Stimulated activated CD4-positive, alpha-beta T cell treated with anti-CD3 and anti-CD28 coated beads, TNF-alpha, amount 100 ng/mL, for 48 hours (primary cell): ENCODE results near the gene ASB18.

Experiments used
- DNase-seq, 3 donors: peaks; one replicate each; pipeline ENCODE4 v3.0.0-alpha.2; 2020; ENCODE audit warnings: low read depth in 3 of 3

ASB18 gene

DNA sequence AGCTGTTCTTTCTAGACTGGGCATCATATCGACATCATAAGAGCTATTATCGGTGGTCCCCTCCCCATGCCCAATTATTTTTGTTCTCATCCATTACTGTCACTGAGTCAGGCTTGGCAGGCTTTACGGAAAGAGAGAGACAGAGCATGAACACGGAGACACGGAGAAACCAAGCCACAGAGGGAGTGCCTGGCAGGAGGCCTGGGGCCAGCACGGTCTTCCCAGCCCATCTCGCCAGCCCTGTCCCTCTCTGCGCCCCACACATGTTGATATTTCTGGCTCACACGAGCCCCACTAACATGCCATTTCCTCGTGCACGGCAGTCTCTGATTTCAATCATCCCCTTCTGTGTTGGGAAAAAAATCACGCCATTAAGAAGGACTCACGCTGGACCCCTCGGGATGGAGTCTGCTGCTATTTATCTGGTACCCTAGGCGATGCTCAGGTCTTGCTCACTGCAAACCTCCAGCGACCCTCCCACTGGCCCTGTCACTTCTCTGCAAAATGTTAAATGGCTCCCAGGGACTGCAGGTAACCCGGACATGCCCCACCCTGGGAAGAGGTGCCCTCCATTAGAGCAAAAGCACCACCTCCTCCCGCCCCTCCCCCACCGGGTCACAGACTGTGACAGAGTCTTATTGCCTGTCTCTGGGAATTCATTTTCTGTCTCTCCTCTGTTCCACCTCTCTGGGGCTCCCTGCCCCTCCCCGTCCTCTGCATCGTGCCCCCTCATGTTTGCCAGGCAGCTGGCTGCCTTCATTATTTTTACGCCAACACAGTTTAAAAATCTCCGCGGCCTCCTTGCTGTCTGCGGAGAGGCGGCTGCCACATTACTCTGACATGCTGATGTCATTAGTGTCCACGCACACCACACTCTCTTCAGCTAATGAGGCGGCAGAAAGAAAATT is 55.9 kb downstream of the ASB18 start:
- no peak for DNase-seq

DNA sequence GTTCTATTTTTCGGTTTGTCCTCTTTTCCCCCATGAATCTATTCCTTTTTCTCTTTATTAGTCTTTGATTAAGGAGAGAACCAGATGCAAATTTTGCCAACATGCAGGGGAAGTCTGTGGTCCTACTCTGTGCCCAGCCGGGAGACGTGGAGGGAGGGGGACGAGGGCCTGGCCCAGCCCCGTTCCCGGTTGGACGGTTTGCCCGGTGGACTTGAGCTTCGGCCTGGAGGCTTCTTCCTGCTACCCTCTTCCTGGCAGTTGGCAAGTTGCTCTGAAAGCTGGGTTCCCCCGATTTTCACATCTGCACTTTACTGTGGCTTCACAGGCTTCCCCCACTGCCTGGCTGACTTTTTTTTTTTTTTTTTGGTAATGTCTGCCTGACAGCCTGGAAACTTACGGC is 56.7 kb downstream of the ASB18 start:
- no peak for DNase-seq

DNA sequence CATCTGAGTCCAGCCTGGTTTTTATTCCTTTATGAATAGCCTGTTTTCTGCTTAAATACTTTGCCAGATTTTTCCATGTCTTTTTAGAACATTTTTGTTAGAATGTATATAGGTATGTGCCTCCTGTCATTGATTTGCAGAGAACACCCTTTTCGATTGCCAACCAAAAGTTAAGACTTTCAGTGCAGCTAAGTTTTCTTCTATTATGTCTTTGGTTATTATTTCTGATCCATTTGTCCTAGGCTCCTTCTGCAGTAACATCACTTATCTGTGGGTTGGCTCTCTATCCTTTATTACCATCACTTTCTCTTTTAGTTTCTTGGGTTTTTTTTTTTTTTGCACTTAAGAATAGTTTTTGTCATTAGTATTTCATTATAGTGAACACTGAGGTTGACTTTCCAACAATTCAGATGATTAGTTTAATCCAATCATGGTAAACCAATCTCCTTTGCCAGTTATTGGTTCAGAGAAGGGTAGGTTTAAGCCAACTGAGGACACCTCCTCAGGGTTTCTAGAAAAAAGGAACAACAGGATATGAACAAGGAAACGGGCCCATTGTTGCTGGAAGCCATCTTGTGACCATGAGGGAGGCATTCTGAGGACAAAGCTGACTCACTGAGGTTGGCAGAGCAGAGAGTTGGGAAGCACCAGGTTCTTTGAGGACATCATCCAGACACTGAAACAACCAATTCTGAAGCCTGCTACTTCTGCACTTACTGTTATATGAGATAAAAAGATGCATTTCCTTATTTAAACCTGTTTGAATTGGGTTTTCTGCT is 58.1 kb downstream of the ASB18 start:
- DNase-seq, result no peak

GRCh38 chr2:236204953-236205352 is 59.3 kb downstream of the ASB18 start:
- DNase-seq, result no peak

GRCh38 chr2:236200378-236200777 is 63.8 kb downstream of the ASB18 start:
- DNase-seq, result no peak

- DNase-seq, result no peak
Observed at GRCh38 chr2:236196366-236196765, 67.8 kb downstream of the ASB18 start.

DNA sequence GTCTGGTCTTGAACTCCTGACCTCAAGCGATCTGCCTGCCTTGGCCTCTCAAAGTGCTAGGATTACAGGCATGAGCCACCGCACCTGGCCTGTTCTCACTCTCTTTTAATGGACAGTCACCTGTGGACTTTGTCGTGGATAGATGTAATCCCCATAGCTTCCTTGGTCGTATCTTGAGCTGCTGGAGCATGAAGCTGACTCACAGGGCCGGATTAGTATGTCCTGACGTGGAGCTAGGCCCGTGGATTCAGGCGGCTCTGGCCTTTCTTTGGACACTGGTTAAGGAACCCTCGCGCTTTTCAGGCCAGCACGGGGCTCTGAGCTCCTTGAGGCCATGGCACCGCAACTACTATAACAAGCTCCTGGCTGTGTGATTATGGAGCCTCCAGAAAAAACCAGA is 68.5 kb downstream of the ASB18 start:
- no peak for DNase-seq

DNA sequence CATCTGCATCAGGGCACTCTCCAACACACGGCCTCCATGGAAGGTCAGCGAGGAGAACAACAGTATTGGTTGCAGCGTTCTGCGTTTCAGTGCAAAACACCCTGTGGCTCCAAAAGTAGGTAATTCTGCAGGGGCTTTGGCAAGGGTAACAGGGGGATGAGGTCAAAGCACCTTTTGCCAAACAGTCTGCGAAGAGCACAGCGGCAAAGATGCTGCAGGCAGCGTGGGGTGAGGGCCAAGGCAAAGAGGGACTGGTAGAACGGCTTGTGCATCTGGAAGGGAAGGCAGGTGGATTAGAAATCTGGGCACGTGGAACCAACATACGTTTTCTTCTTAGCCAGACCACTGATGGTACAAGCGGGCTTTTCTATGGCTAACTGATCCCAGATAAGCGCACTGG is 69.4 kb downstream of the ASB18 start:
- no peak for DNase-seq

GRCh38 chr2:236193026-236193425 is 71.2 kb downstream of the ASB18 start:
- DNase-seq, result no peak

GRCh38 chr2:236190674-236191073 is 73.5 kb downstream of the ASB18 start:
- no peak for DNase-seq

- no peak for DNase-seq
Observed at GRCh38 chr2:236184701-236185100, 79.5 kb downstream of the ASB18 start.

GRCh38 chr2:236180831-236181453 is 83.3 kb downstream of the ASB18 start:
- DNase-seq, result no peak

GRCh38 chr2:236180076-236180816 is 84.0 kb downstream of the ASB18 start:
- no peak for DNase-seq

GRCh38 chr2:236179236-236180075 is 84.8 kb downstream of the ASB18 start:
- DNase-seq, result no peak

GRCh38 chr2:236178890-236179235 is 85.3 kb downstream of the ASB18 start:
- DNase-seq, result no peak

GRCh38 chr2:236177967-236178889 is 86.0 kb downstream of the ASB18 start:
- DNase-seq, result peak in 1 of 3 donors; percentile 31

GRCh38 chr2:236177604-236177966 is 86.6 kb downstream of the ASB18 start:
- DNase-seq, result peak in 1 of 3 donors; percentile 39

GRCh38 chr2:236176951-236177350 is 87.3 kb downstream of the ASB18 start:
- no peak for DNase-seq

GRCh38 chr2:236176417-236176816 is 87.8 kb downstream of the ASB18 start:
- DNase-seq, result no peak
